Lower lobe of right lung (tissue), 2 donors: ENCODE measurements around the gene C1QTNF1. TPM values are rescaled to one million over a fixed set of nuclear protein-coding genes. Genes with fewer than 3 reads are reported as not detected.

Experiments used
- ATAC-seq, 2 donors: fragments of 200-7000 bp; cut with Tn5 transposase; one replicate each; pipeline ENCODE4 v1.9.1; 2020 to 2022; ENCODE audit warnings: mild to moderate bottlenecking in 2 of 2, moderate library complexity in 2 of 2
- DNase-seq: peaks from one replicate; pipeline ENCODE4 v3.0.0-alpha.2; 2020
- H3K27ac ChIP-seq: fragments of 200-600 bp; one replicate; pipeline ENCODE4 v1.8.0; 2022
- H3K27me3 ChIP-seq: fragments of 200-600 bp; one replicate; pipeline ENCODE4 v1.8.0; 2022; ENCODE audit warnings: low read depth
- H3K36me3 ChIP-seq: fragments of 200-600 bp; one replicate; pipeline ENCODE4 v1.8.0; 2022; ENCODE audit warnings: mild to moderate bottlenecking
- H3K4me1 ChIP-seq: fragments of 200-600 bp; one replicate; pipeline ENCODE4 v1.8.0; 2022
- H3K4me3 ChIP-seq: fragments of 200-600 bp; one replicate; pipeline ENCODE4 v1.8.0; 2022; ENCODE audit warnings: mild to moderate bottlenecking
- H3K9me3 ChIP-seq: fragments of 200-600 bp; one replicate; pipeline ENCODE4 v1.8.0; 2022
- CTCF ChIP-seq: fragments of 200-600 bp; IDR thresholded peaks from one replicate; pipeline ENCODE4 v1.8.0; 2022; ENCODE audit warnings: antibody characterized with exemption, mild to moderate bottlenecking
- intact Hi-C: fragments of 100-400 bp; cut with DNase I; formaldehyde crosslinking; loops from one replicate; pipeline ENCODE4 v1.11.0; 2022
- total RNA-seq: library from RNA; stranded (reverse); fragmentation: NEBNext Ultra II Directional; extraction: Animal tissue kit (Norgen Biotek cat#: 25700); gene quantifications from one replicate; pipeline ENCODE4 v1.2.1, GENCODE V29; 2021
- donor health status: DM: no; HTN: yes; CAD: no; lungs with severe emphysema.

C1QTNF1 gene
- total RNA-seq, 1 donor from 2014 or later, result 24.9 TPM

GRCh38 chr17:79080761-79081290, 56.9 kb downstream of the C1QTNF1 start:
- Histone ChIP-seq H3K27ac (no peak overlapping the region), H3K36me3 (peaks cover 87% of the 10 kb centered on the region), H3K9me3 (no peaks in the 10 kb centered on the region), H3K27me3 (no peaks in the 10 kb centered on the region), H3K4me1 (peaks cover 13% of the 10 kb centered on the region), H3K4me3 (no peak overlapping the region)
- intact Hi-C loops, result no loop called here
- DNase-seq (no peak), ATAC-seq (no peak)
- no peak for TF ChIP-seq CTCF

- H3K27me3 ChIP-seq, result no peaks in the 10 kb centered on the region
- H3K4me3 ChIP-seq, result no peak overlapping the region
- H3K9me3 ChIP-seq, result no peaks in the 10 kb centered on the region
- ATAC-seq (no peak), DNase-seq (no peak)
- intact Hi-C loops, result no loop called here
- H3K27ac ChIP-seq, result no peak overlapping the region
- peaks cover 93% of the 10 kb centered on the region for H3K36me3 ChIP-seq
- H3K4me1 ChIP-seq, result peaks cover 4% of the 10 kb centered on the region
- TF ChIP-seq CTCF, result no peak
Observed at GRCh38 chr17:79081571-79082276, 57.8 kb downstream of the C1QTNF1 start.

- intact Hi-C loops, result no loop called here
- ATAC-seq (peak; percentile 61 to 67), DNase-seq (no peak)
- Histone ChIP-seq H3K4me1 (no peaks in the 10 kb centered on the region), H3K27me3 (no peaks in the 10 kb centered on the region), H3K27ac (no peak overlapping the region), H3K36me3 (peaks cover 95% of the 10 kb centered on the region), H3K4me3 (no peak overlapping the region), H3K9me3 (no peaks in the 10 kb centered on the region)
- peak; percentile 88 for TF ChIP-seq CTCF
Observed at GRCh38 chr17:79082311-79083190, 58.6 kb downstream of the C1QTNF1 start.

- H3K27me3 ChIP-seq, result no peaks in the 10 kb centered on the region
- intact Hi-C loops, result no loop called here
- no peak overlapping the region for H3K4me3 ChIP-seq
- H3K36me3 ChIP-seq, result peaks cover 87% of the 10 kb centered on the region
- no peak for TF ChIP-seq CTCF
- H3K9me3 ChIP-seq, result no peaks in the 10 kb centered on the region
- ATAC-seq, result no peak
- no peak for DNase-seq
- no peaks in the 10 kb centered on the region for H3K4me1 ChIP-seq
- no peak overlapping the region for H3K27ac ChIP-seq
Observed at GRCh38 chr17:79083191-79083971, 59.4 kb downstream of the C1QTNF1 start.
